A673 (cell line): Measurements from ENCODE around the gene FRMPD4. TPM values are rescaled to one million over a fixed set of nuclear protein-coding genes. Genes with fewer than 3 reads are reported as not detected.

ENCODE experiments used
- BruUV-seq: library from RNA; stranded (reverse); fragments of 400-500 nt; replicated peaks from 2 replicates; lab custom pipeline; 2021; lab: Mats Ljungman, UMichigan
- CTCF ChIA-PET: fragments of 300-600 bp; sonication (Branson Sonifier 250); formaldehyde crosslinking; loops from one replicate; lab custom pipeline; 2022; ENCODE audit warnings: antibody characterized with exemption; lab: Charles Lee
- POLR2A ChIA-PET: fragments of 300-600 bp; sonication (Branson Sonifier 250); formaldehyde crosslinking; loops from one replicate; lab custom pipeline; 2022; ENCODE audit warnings: antibody characterized with exemption; ENCODE audit not compliant: low non-redundant PET; lab: Charles Lee
- DNase-seq: peaks from one replicate; pipeline ENCODE4 v3.0.0-alpha.2; 2015; ENCODE audit warnings: low spot score
- H3K27ac ChIP-seq: fragments of 200-600 bp; sonication (generic); 2 replicates; pipeline ENCODE4 v1.5.1; 2016; ENCODE audit warnings: mixed run types, low read depth, mild to moderate bottlenecking, mixed read lengths, antibody characterized with exemption, low read length; ENCODE audit not compliant: poor library complexity, severe bottlenecking
- H3K27me3 ChIP-seq: fragments of 200-600 bp; sonication (generic); replicated peaks from 2 replicates; pipeline ENCODE4 v1.6.1; 2017; ENCODE audit warnings: mixed run types, low read depth, mild to moderate bottlenecking, mixed read lengths, antibody characterized with exemption, low read length; ENCODE audit not compliant: insufficient read depth, poor library complexity
- H3K36me3 ChIP-seq: fragments of 200-600 bp; sonication (generic); 2 replicates; pipeline ENCODE4 v1.6.1; 2016; ENCODE audit warnings: mixed run types, mild to moderate bottlenecking, mixed read lengths, antibody characterized with exemption, low read length; ENCODE audit not compliant: insufficient read depth, poor library complexity, severe bottlenecking
- H3K4me1 ChIP-seq: fragments of 200-600 bp; sonication (generic); 2 replicates; pipeline ENCODE4 v1.6.1; 2017; ENCODE audit warnings: mixed run types, mild to moderate bottlenecking, mixed read lengths, antibody characterized with exemption, low read length; ENCODE audit not compliant: insufficient read depth, poor library complexity, severe bottlenecking
- H3K4me3 ChIP-seq: fragments of 200-600 bp; sonication (generic); 2 replicates; pipeline ENCODE4 v1.5.1; 2016; ENCODE audit warnings: low read depth, mixed run types, mild to moderate bottlenecking, mixed read lengths, low read length; ENCODE audit not compliant: poor library complexity, severe bottlenecking
- H3K9me3 ChIP-seq: fragments of 200-600 bp; sonication (generic); 2 replicates; pipeline ENCODE4 v1.6.1; 2016; ENCODE audit warnings: mixed run types, low read depth, mild to moderate bottlenecking, mixed read lengths, antibody characterized with exemption, low read length; ENCODE audit not compliant: poor library complexity, severe bottlenecking
- CTCF ChIP-seq: fragments of 300-800, 200-600 bp; sonication (generic); conservative IDR thresholded peaks from 2 replicates; pipeline ENCODE4 v1.5.1; 2017; ENCODE audit warnings: low read depth, mild to moderate bottlenecking, antibody characterized with exemption, low read length, moderate library complexity, mixed read lengths
- EZH2 ChIP-seq: fragments of 200-600 bp; sonication (generic); IDR thresholded peaks from 2 replicates; pipeline ENCODE4 v1.6.1; 2017; ENCODE audit warnings: borderline replicate concordance, low read depth, mild to moderate bottlenecking, mixed read lengths, antibody characterized with exemption, low read length; ENCODE audit not compliant: poor library complexity, severe bottlenecking
- intact Hi-C: fragments of 100-400 bp; cut with micrococcal nuclease; formaldehyde crosslinking; loops from one replicate; pipeline ENCODE4 v1.10.0; 2022; ENCODE audit not compliant: unreplicated experiment
- total RNA-seq: library from RNA; stranded (reverse); gene quantifications from 2 replicates; pipeline ENCODE4 v1.2.3, GENCODE V29; 2021

FRMPD4 gene
- total RNA-seq, 1 experiment from 2014 or later, result not detected

DNA sequence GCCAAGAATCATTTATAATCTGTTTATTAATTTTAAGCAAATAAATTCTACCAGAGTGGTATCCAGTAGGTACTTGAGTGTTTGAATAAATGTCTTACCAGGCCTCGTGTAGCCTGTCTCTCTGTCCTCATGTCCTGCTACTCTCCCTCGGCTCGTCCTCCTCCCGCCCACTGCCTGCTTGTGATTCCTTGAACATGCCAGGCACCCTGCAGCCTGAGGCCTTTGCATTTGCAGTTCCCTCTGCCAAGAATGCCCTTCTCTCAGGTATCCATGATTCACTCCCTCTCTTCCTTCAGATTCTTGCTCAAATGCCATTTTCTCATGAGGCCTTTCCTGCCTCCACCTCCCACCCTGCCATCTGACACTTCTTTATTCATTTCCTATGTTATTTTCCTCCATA, 443.3 kb downstream of the FRMPD4 start:
- Histone ChIP-seq H3K27me3 (no peaks in the 10 kb centered on the region), H3K4me3 (no peak overlapping the region), H3K36me3 (no peaks in the 10 kb centered on the region), H3K9me3 (no peaks in the 10 kb centered on the region), H3K4me1 (no peaks in the 10 kb centered on the region), H3K27ac (no peak overlapping the region)
- no peak for TF ChIP-seq EZH2
- TF ChIP-seq CTCF, result no peak
- no peak for DNase-seq
- POLR2A ChIA-PET, result no interaction called here
- CTCF ChIA-PET, result no interaction called here
- no TSS peak for BruUV-seq
- intact Hi-C loops, result no loop called here

DNA sequence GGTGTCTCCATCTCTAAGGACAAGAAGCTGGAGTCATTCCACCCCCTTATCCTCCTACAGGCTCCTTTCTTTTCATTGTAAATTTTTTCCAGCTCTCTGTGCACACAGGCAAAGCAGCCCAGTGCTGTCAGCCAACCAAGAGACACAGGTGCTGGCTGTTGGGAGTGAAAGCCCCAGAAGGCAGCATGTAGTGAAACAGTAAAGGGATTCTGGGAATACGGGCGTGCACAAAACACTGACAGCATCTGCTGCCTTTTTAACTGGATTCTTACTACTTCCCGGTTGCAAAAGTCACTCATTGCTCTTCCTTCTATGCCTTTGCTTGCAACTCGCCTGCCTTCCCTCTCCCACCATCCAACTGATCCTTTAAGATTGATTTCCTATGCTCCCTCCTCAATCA, 444.4 kb downstream of the FRMPD4 start:
- DNase-seq, result no peak
- H3K36me3 ChIP-seq, result no peaks in the 10 kb centered on the region
- no TSS peak for BruUV-seq
- TF ChIP-seq CTCF (no peak), EZH2 (no peak)
- no peaks in the 10 kb centered on the region for H3K9me3 ChIP-seq
- H3K4me3 ChIP-seq, result no peak overlapping the region
- H3K4me1 ChIP-seq, result no peaks in the 10 kb centered on the region
- ChIA-PET CTCF (no interaction called here), POLR2A (no interaction called here)
- H3K27me3 ChIP-seq, result no peaks in the 10 kb centered on the region
- H3K27ac ChIP-seq, result no peak overlapping the region
- intact Hi-C loops, result no loop called here

- Histone ChIP-seq H3K4me3 (no peak overlapping the region), H3K27me3 (no peaks in the 10 kb centered on the region), H3K27ac (no peak overlapping the region), H3K9me3 (no peaks in the 10 kb centered on the region), H3K36me3 (no peaks in the 10 kb centered on the region), H3K4me1 (no peaks in the 10 kb centered on the region)
- CTCF ChIA-PET, result no interaction called here
- TF ChIP-seq EZH2 (no peak), CTCF (no peak)
- POLR2A ChIA-PET, result no interaction called here
- no TSS peak for BruUV-seq
- no peak for DNase-seq
- intact Hi-C loops, result no loop called here
Measured at GRCh38 chrX:12583543-12583942, 445.3 kb downstream of the FRMPD4 start.
